DOHH2 (cell line): ENCODE data around the gene GHR.

Experiments used
- H3F3A ChIP-seq: fragments of 200-600 bp; sonication (generic), shearing (Covaris generic); 2 replicates; pipeline ENCODE4 v1.6.0; 2016; ENCODE audit warnings: antibody characterized with exemption, mild to moderate bottlenecking; ENCODE audit not compliant: control insufficient read depth, insufficient read depth
- H3K27ac ChIP-seq: fragments of 200-600 bp; sonication (generic); 2 replicates; pipeline ENCODE4 v1.5.1; 2014; ENCODE audit warnings: low read depth, mild to moderate bottlenecking, low read length, moderate library complexity
- H3K27me3 ChIP-seq: fragments of 200-600 bp; sonication (generic); 2 replicates; pipeline ENCODE4 v1.6.1; 2014; ENCODE audit warnings: mild to moderate bottlenecking, low read length, mixed read lengths; ENCODE audit not compliant: control insufficient read depth
- H3K36me3 ChIP-seq: fragments of 200-600 bp; sonication (generic); 2 replicates; pipeline ENCODE4 v1.6.1; 2014; ENCODE audit warnings: mild to moderate bottlenecking, low read length, moderate library complexity, mixed read lengths; ENCODE audit not compliant: control insufficient read depth
- H3K4me1 ChIP-seq: fragments of 200-600 bp; sonication (generic); 2 replicates; pipeline ENCODE4 v1.6.1; 2014; ENCODE audit warnings: mild to moderate bottlenecking, low read length, mixed read lengths; ENCODE audit not compliant: control insufficient read depth
- H3K4me2 ChIP-seq: fragments of 200-600 bp; sonication (generic); 2 replicates; pipeline ENCODE4 v1.6.0; 2014; ENCODE audit warnings: mild to moderate bottlenecking, low read length, moderate library complexity
- H3K4me3 ChIP-seq: fragments of 200-600 bp; sonication (generic); 2 replicates; pipeline ENCODE4 v1.5.1; 2014; ENCODE audit warnings: mild to moderate bottlenecking, low read length, mixed read lengths
- H3K79me2 ChIP-seq: fragments of 200-600 bp; sonication (generic); 2 replicates; pipeline ENCODE4 v1.6.1; 2014; ENCODE audit warnings: mild to moderate bottlenecking, low read length, mixed read lengths; ENCODE audit not compliant: control insufficient read depth
- H3K9me2 ChIP-seq: fragments of 200-600 bp; sonication (generic); replicated peaks from 2 replicates; pipeline ENCODE4 v1.6.1; 2014; ENCODE audit warnings: mild to moderate bottlenecking, low read length, mixed read lengths; ENCODE audit not compliant: control insufficient read depth
- H3K9me3 ChIP-seq: fragments of 200-600 bp; sonication (generic); 2 replicates; pipeline ENCODE4 v1.6.1; 2014; ENCODE audit warnings: antibody characterized with exemption, low read length, mixed read lengths; ENCODE audit not compliant: control insufficient read depth, insufficient read depth
- H4K20me1 ChIP-seq: fragments of 200-600 bp; sonication (generic); 2 replicates; pipeline ENCODE4 v1.6.0; 2014; ENCODE audit warnings: low read depth, mild to moderate bottlenecking, antibody characterized with exemption, low read length, moderate library complexity; ENCODE audit not compliant: control insufficient read depth, insufficient read depth
- EZH2phosphoT487 ChIP-seq: fragments of 200-600 bp; sonication (generic); IDR thresholded peaks from 2 replicates; pipeline ENCODE4 v1.6.1; 2017; ENCODE audit warnings: borderline replicate concordance, mild to moderate bottlenecking, antibody characterized with exemption, low read length, moderate library complexity, mixed read lengths
- TF ChIP-seq, protein P1 (sequence below): fragments of 200-600 bp; sonication (generic); IDR thresholded peaks from one replicate; pipeline ENCODE4 v1.5.1; 2014; ENCODE audit warnings: antibody characterized with exemption, mild to moderate bottlenecking, low read depth, low read length; ENCODE audit not compliant: poor library complexity, severe bottlenecking

The GHR gene

DNA sequence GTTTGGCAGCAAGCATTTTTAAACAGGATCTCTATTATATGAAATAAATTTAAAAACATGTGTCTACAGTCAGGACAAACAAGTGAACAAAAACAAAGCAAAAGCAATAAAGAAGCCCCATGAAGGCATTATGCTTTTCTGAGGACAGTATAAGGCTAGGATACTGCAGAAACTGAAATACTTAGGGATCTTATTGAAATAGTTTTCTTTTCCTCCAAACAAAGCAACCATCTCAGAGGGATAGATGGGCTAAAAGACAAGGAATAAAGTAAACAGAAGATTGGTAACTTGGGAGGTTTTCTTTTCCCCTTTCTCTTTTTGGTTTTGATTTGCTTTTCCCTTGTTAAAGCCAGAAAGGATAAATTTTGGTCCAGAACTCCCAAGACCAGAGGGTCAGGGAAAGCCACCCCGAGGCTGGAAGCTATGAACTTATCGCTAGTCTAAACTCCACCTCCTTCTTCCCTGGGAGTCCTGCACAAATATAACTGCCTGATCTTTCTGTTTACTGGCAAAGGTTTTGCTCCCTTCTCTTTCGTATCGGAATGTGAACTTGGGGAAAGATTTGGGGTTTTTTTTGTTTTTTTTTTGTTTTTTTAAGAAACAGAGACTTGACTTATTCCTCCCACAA lies 164.0 kb downstream of the GHR start:
- Histone ChIP-seq H3K9me2 (no peaks in the 10 kb centered on the region), H3F3A (no peaks in the 10 kb centered on the region), H3K4me3 (no peak overlapping the region), H3K4me1 (no peaks in the 10 kb centered on the region), H3K79me2 (no peaks in the 10 kb centered on the region), H4K20me1 (no peaks in the 10 kb centered on the region), H3K36me3 (no peaks in the 10 kb centered on the region), H3K4me2 (no peak overlapping the region), H3K27me3 (peaks cover 13% of the 10 kb centered on the region), H3K27ac (no peak overlapping the region), H3K9me3 (no peaks in the 10 kb centered on the region)
- TF ChIP-seq EZH2phosphoT487, result no peak
- TF ChIP-seq, protein P1, sequence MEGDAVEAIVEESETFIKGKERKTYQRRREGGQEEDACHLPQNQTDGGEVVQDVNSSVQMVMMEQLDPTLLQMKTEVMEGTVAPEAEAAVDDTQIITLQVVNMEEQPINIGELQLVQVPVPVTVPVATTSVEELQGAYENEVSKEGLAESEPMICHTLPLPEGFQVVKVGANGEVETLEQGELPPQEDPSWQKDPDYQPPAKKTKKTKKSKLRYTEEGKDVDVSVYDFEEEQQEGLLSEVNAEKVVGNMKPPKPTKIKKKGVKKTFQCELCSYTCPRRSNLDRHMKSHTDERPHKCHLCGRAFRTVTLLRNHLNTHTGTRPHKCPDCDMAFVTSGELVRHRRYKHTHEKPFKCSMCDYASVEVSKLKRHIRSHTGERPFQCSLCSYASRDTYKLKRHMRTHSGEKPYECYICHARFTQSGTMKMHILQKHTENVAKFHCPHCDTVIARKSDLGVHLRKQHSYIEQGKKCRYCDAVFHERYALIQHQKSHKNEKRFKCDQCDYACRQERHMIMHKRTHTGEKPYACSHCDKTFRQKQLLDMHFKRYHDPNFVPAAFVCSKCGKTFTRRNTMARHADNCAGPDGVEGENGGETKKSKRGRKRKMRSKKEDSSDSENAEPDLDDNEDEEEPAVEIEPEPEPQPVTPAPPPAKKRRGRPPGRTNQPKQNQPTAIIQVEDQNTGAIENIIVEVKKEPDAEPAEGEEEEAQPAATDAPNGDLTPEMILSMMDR, result no peak

DNA sequence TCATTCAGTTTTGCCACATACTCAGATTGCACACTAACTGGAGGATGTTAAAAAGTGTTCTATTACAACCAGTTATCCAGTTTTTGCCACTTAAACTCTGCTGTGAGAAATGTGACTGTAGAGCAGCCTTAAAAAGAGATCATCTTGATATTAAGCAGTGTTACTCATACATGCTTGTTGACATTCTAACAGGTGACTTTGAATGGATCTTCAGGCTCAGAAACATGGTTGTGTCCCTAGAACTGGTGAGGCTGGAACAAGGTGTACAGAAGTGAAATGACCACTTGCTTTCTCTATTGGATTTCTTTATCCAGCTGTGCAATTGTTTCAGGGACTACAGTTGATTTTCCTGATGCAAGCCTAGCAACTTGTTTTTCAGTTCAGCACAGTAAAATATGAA lies 167.3 kb downstream of the GHR start:
- H3K9me3 ChIP-seq, result 0 out of 2 replicates have a peak, but pooled peaks cover 2% of the 10 kb centered on the region
- H3K27me3 ChIP-seq, result peaks cover 13% of the 10 kb centered on the region
- H3K79me2 ChIP-seq, result no peaks in the 10 kb centered on the region
- no peak for TF ChIP-seq EZH2phosphoT487
- TF ChIP-seq, protein P1, result no peak
- no peaks in the 10 kb centered on the region for H3K36me3 ChIP-seq
- no peaks in the 10 kb centered on the region for H3F3A ChIP-seq
- no peaks in the 10 kb centered on the region for H4K20me1 ChIP-seq
- H3K4me3 ChIP-seq, result no peak overlapping the region
- no peaks in the 10 kb centered on the region for H3K9me2 ChIP-seq
- no peak overlapping the region for H3K4me2 ChIP-seq
- no peaks in the 10 kb centered on the region for H3K4me1 ChIP-seq
- no peak overlapping the region for H3K27ac ChIP-seq

DNA sequence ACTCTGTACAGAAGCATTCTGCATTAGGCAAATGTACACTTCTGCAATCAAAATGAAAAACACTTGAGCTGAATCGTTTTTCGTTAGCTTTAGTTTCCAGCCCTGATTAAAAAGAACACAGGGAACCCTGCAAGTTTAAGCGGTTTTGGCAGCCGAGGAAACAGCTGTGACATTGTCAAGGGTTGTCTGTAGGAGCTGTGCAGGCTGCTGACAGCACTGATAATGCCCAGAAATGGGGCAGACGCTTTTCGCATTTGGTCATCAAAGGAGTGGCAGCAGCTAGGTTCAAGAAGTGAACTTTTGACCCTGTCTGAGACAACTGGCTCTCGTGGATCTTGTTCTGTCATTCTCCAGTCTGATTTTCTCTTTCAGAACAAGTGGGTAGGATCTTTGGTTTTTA lies 167.8 kb downstream of the GHR start:
- Histone ChIP-seq H3F3A (no peaks in the 10 kb centered on the region), H3K79me2 (no peaks in the 10 kb centered on the region), H3K36me3 (no peaks in the 10 kb centered on the region), H3K27me3 (peaks cover 13% of the 10 kb centered on the region), H3K4me1 (no peaks in the 10 kb centered on the region), H3K9me3 (0 out of 2 replicates have a peak, but pooled peaks cover 2% of the 10 kb centered on the region), H3K9me2 (no peaks in the 10 kb centered on the region), H4K20me1 (no peaks in the 10 kb centered on the region), H3K4me2 (no peak overlapping the region), H3K4me3 (no peak overlapping the region), H3K27ac (no peak overlapping the region)
- TF ChIP-seq, protein P1, result no peak
